HEK293T (cell line): Measurements from ENCODE around the gene AHDC1.

Source experiments
- BHLHE40 ChIP-seq: fragments of 450-650 bp; IDR thresholded peaks from 2 replicates; pipeline ENCODE4 v1.6.1; 2016; ENCODE audit warnings: mild to moderate bottlenecking, moderate library complexity, borderline replicate concordance
- ELF4 ChIP-seq: fragments of 450-650 bp; IDR thresholded peaks from 2 replicates; pipeline ENCODE4 v1.6.1; 2017; ENCODE audit warnings: antibody characterized with exemption
- FOXA1 ChIP-seq: fragments of 450-650 bp; IDR thresholded peaks from 2 replicates; pipeline ENCODE4 v1.6.1; 2016; ENCODE audit warnings: mild to moderate bottlenecking
- FOXK2 ChIP-seq: fragments of 450-650 bp; IDR thresholded peaks from 2 replicates; pipeline ENCODE4 v1.6.1; 2016; ENCODE audit warnings: mild to moderate bottlenecking
- HDGF ChIP-seq: fragments of 450-650 bp; IDR thresholded peaks from 2 replicates; pipeline ENCODE4 v1.6.1; 2017; ENCODE audit warnings: antibody characterized with exemption, borderline replicate concordance
- PKNOX1 ChIP-seq: fragments of 450-650 bp; IDR thresholded peaks from 2 replicates; pipeline ENCODE4 v1.6.1; 2016
- SP1 ChIP-seq: fragments of 450-650 bp; IDR thresholded peaks from 2 replicates; pipeline ENCODE4 v1.6.1; 2017
- SUZ12 ChIP-seq: fragments of 450-650 bp; IDR thresholded peaks from 2 replicates; pipeline ENCODE4 v1.6.1; 2016; ENCODE audit warnings: mild to moderate bottlenecking
- TARDBP ChIP-seq: fragments of 450-650 bp; IDR thresholded peaks from 2 replicates; pipeline ENCODE4 v1.6.1; 2016
- ZNF384 ChIP-seq: fragments of 450-650 bp; IDR thresholded peaks from 2 replicates; pipeline ENCODE4 v1.6.1; 2016

- TF ChIP-seq HDGF (no peak), SUZ12 (no peak), BHLHE40 (no peak), SP1 (no peak), FOXA1 (no peak), PKNOX1 (no peak), ZNF384 (no peak), FOXK2 (no peak), TARDBP (no peak), ELF4 (no peak)
Measured at GRCh38 chr1:27554293-27554692, 49.7 kb downstream of the AHDC1 start.
